ENCODE results near the gene SHH.
"Not testable (repeated sequence)": the region's sequence is repeated elsewhere in the genome, so short reads cannot be mapped to it uniquely, and the experiment has no call there.

Gene SHH

GRCh38 chr7:155842496-155843265, 30.4 kb upstream of the SHH start:
- no peak for DNase-seq

DNA sequence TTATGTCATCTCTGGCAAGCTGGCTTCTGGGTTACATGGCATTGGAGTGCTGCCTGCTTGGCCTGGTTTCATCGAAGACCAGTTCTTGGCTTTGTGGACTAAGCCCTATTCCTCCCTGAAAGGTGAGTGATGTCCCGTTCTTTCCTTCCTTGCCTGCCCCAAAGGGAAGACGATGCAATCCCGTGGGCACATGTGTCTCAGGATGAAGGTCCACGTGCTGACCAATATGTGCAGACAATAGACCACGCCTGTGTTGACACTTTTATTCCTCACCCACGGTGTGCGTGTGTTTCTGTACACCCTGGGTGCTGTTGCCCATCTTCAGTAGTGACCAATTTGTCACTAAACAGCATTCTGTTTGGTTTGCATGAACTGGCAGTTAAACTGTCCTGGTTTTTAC, 28.6 kb upstream of the SHH start:
- no peak for DNase-seq

DNA sequence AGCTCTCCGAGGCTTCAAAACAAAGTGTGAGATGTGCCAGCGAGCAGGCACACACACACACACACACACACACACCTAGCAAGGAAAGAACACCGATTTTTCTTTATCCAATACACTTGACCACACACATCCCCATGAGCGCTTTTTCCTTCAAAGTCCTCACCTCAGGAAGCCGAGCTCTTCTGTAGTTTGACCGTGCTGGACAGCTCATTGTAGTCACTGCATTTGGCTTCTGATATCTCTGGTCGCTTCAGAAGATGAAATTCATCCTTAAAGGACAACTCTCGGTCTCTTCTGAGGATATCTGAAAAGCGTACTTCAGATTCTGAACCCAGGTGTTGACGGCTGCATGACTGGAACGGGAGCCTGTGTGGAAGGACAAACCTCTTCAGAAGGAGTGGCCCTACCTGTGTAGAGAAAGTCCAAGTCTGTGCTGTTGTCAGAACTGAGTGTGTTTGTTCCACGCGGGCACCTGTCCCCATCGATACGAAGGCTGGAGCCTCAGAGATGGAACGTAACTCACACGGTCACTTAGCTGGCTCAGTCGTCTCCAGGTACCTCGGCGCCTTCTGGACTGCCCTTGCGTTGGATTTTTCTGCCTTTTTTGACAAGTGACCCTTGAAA, 28.1 kb upstream of the SHH start:
- DNase-seq, result no peak

DNA sequence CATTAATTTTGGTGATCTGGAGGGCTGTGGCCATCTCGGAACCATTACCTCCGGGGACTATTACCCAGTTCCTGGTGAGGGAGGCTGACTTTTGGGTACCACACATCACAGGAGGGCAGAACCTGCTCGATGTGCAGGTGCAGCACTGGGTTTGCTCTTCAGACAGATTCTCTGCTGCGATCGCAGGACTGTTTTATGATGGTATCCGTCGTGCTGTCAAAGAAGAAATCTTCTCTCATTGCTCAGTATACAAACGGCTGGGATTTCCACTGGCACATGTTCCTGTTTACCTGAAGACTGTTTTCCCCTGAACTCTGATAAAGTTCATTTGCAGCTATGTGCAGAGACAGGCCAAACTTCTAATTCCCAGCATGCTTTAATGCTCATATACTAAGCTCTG, 27.2 kb upstream of the SHH start:
- no peak for DNase-seq

GRCh38 chr7:155838312-155838711, 26.0 kb upstream of the SHH start:
- not testable (repeated sequence) for DNase-seq

GRCh38 chr7:155837126-155837479, 24.8 kb upstream of the SHH start:
- no peak for DNase-seq

DNA sequence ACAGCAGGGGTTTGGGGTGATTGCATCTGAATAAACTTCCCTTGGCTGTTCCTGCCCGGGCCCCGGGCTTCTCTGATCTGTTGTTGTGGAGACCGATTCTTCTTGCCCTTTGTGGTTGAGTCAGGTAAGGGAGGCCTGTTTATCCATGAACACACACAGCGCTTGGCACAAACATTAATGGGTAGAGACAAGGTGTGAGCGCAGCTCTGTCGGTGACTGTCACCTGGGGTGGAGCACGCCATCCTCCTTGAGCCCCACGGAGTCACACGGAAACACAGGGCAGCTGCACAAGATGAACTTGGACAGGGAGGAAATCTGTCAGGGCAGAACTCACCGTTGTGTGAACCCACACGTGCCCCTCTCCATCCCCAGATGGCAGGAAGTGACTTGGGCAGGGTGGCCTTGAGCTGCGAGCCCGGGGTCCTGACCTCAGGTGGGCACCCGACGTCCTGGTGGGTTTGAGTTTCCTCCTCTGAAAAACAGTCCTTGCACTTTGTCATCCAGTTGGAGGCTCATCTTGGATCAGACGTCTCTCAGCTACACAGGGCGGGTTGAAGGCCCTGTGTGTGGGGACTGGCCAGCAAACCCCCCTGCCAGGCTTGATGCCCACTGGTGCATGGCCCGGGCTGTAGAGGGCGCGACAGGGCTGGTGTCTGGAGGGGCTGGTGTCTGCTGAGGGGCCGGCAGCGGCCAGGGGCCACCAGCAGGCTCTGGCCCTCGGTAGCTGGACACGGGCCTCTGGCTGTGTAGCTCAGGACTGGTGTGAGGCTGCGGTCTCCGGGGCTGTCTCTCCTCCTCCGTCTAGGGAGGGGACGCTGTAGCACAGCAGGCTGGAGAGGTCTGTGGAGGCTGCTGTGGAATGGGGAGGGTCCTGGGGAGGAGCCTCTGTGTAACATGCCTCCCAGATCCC, 24.2 kb upstream of the SHH start:
- no peak for DNase-seq

- no peak for DNase-seq
Measured at GRCh38 chr7:155835446-155836215, 23.4 kb upstream of the SHH start.

DNA sequence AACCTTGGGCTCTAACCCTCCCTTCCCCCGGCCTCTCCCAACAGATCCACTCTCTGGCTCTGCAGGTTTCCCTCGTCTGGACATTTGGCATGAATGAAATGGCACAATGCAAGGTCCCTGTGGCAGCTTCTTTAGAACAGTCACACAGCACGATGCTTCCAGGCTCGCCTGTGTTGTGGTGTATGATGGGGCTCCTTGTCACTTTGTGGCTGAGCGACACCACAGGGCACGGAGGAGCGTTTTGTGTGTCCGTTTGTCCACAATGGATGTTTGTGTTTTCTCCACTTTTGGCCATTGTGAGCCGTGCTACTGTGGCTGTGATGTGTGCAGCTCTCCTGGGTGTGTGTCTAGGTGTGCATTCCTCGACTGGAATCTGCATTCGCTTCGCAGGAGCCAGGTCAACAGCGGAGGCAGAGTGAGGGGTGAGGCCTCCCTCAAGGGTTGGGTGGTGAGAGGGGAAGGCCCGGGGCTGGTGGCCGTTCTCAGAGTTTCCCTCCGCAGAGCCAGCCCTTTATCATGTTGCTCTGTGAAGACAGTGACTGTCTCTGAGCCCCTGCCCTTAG, 22.3 kb upstream of the SHH start:
- no peak for DNase-seq

DNA sequence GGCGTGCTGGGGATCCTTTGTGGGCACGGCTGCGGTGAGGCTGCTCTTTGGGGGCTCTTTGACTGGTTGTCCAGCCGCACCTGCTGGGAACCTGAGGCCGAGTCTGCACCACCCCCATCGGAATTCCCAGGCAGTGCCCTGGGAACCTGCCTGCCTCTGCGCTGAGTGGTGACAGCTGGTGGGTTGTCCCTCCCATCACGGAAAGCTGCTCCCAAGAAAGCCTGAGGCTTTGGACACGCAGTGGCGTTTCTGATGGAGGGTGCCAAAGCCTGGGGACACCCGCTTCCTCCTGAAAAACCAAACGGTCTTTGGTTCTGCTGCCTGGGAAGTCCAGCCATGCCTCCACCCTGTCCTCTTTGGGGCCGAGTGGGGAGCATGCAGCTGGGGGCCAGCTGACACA, 21.4 kb upstream of the SHH start:
- DNase-seq, result no peak

DNA sequence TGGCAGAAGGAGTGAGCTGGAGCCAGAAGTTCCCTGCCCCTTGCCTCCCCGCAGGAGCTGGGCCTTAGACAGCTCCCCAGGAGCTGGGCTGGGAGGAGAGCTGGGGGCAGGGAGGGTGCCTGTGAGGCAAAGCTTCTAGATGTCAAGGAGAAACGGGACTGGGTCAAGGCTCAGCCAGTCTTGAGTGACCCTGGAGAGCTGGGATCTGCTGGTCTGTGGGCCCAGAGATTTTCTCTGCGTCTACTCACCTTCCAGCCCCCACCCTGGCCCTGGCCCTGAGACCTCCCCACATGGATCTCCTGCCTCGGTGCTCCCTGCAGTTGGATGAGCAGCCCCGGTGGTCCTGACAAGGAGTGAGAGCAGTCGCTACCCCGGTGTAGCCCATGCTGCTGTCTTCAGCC, 20.3 kb upstream of the SHH start:
- DNase-seq, result no peak

DNA sequence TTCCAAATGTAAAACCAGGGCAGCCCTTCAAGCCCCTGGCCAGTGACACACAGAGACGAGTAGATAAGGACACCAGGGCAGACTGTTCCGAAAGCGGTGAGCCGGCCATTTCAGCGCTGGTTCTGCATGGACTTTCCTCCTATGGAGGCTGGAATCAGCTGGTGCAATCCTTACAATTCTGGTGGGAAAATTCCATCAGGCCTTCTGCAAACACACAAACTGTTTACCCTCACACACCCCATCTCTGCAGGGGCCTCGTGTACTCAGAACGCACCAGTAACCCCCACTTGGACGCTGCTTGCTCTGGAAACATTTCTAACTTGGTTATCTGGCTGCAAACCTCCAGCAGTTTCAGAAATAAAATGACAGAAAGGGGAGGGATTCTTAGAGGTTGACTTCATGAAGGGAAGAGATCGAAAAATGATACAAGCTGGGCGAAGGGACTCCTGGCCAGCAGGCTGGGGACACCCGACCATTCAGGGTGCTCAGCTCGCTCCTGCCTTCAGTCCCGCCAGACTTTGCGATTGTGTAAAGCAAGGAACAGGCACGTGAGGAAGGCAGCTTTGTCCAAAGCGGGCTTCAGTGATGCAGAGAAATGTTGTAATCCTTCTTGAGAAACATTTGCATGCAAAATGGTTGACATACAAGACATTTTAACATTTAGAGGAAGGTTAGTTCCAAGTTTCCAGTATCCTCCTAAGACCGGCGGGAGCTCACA, 19.7 kb upstream of the SHH start:
- DNase-seq, result no peak

- DNase-seq, result no peak
Measured at GRCh38 chr7:155830961-155831806, 18.9 kb upstream of the SHH start.

DNA sequence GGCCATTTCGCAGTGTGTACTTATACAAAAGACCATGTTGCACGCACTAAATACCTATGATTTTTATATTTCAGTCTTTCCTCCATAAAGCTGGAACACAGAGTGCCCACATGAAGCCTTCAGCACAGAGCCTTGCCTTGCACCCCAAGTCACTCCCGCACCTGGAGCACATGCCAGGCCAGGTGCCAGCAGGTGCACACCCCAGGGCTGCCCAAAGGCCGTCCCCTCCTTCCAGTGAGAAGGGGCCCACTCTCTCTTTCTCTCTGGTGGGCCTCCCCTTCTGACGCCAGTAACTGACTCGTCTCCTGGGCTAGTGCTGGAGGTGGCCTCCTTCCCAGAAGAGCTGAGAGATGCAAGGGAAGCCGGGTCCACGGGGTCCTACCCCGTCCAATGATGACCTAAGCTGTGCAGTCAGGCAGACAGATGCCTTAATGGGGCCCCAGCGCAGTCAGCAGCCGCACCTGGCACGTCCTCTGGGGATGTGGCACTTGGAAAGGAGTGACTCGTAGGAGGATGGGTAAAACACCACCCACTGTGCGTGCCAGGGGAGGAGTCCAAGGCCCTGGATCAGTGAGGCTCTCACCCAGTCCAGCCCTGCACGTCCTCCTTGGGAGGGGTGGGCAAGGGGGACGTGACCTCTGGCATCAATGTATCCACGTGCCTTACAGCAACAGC, 17.7 kb upstream of the SHH start:
- DNase-seq, result no peak

DNA sequence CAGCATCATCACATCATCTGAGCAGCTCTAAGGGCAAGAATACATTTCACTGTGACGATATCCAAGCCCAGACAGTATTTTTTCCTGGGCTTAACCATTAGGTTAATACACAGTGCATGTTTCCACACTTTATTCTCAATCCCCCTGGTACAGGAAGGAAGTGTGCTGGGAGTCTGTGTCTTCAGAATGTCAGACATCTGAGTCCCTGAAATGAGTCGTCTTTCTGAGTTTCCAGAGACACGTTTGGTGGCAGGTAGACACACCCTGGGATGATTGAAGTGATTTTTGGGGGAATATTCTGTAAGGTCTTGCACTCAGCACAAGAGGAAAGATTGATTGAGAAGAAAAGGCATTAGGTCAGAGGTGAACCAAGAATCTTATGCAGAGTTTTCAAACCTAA, 13.1 kb upstream of the SHH start:
- no peak for DNase-seq

- DNase-seq, result no peak
Measured at GRCh38 chr7:155824227-155824886, 12.1 kb upstream of the SHH start.

DNA sequence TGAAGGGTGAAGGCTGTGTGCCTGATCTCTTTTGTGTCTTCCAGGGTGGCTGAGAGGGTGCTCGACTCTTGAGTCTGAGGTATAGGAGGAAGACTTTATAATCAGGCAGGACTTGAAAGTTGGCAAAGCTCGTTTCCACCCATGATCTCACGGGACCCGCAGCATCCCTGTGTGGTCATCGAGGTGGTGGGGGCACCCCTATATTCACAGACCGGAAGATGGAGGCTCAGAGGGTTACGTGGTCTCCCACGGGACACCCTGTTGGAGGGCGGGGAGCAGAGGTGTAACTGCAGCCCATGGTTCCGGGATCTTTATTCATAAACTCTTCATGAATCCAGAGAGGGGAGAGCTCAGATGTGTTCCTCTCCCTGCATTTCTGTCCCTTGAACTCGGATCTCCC, 9.6 kb upstream of the SHH start:
- DNase-seq, result no peak

DNA sequence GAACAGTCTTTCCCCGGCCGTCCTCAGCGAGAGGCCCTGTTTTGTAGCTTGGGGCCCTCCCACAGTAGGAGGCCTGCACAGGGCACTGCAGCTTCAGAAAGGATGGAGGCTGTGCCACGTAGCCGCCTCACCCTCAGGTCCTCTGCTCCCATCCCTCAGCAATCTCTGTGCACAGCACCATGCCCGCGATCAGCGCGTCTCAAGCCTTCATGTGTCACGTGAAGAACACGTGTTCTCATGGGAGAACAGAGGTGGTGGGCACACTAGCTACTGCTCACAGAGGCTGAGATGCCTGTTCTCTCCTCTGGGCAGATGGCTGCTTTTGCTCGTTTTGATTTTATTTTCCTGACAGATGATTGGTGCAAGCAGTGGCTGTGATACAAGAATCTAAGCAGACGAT, 8.5 kb upstream of the SHH start:
- no peak for DNase-seq

DNA sequence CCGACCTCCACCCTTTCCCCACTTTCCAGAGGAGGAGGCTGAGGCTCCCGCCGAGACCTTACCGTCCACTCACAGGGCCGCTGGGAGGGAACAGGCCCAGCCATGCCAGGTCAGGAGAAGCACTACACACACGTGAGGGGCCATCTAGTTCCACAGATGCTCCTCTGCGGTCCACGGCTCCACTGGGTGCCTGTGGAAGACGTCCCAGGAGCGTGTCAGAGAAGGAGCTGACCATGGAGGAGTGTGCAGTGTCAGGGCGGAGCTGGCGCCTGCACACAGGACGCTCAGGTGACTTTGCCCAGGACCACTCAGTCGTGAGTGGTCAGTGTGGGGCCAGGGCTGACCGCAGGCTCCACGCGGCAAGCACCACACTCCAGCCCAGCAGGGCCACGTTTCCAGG, 8.0 kb upstream of the SHH start:
- DNase-seq, result no peak

DNA sequence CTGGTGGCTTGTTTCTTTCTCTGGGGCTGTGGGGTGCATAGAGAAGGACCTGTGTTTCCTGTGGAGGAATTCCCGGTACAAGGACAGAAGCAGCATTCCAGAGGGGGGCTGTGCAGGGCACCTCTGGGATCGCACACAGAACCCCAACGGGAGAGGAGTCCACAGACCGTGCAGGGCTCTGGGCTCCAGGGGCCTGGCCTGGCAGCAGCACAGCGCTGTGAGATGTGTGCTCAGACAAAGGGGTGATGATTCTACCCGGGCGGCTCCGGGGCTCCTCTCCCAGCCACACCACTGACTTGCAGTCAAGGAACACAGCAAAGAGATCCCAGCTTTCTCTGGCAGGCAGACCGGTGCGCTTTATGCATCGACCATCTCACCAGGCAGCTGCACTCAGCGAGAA, 6.9 kb upstream of the SHH start:
- DNase-seq, result no peak

Data from SHP77 treated with DMSO at 0.1 percent for 48 hours (cell line).